Liver (tissue), 9 donors: Measurements from ENCODE around the gene SDE2. TPM values are rescaled to one million over a fixed set of nuclear protein-coding genes. Genes with fewer than 3 reads are reported as not detected.
A peak's percentile ranks its signal among the peaks of the same experiment; 100 is the strongest.

Source experiments
- DNase-seq: peaks from one replicate; pipeline ENCODE4 v3.0.0-alpha.2; 2017; ENCODE audit warnings: low spot score
- H3K27ac ChIP-seq, 2 donors: one replicate each; pipeline ENCODE4 v1.7.0; 2013; ENCODE audit warnings: inconsistent platforms in 2 of 2, low read length in 2 of 2, control low read depth in 1 of 2, low read depth in 1 of 2, mild to moderate bottlenecking in 1 of 2
- H3K27me3 ChIP-seq, 4 donors: one replicate each; pipeline versions ENCODE4 v1.6.1 to v1.7.0; 2013; ENCODE audit warnings: low read length in 3 of 4, inconsistent platforms in 1 of 4, mild to moderate bottlenecking in 1 of 4, moderate library complexity in 1 of 4; ENCODE audit not compliant: control insufficient read depth in 4 of 4, insufficient read depth in 4 of 4
- H3K36me3 ChIP-seq, 4 donors: one replicate each; pipeline versions ENCODE4 v1.6.1 to v1.7.0; 2013; ENCODE audit warnings: low read length in 3 of 4, mild to moderate bottlenecking in 3 of 4, low read depth in 1 of 4, moderate library complexity in 1 of 4; ENCODE audit not compliant: control insufficient read depth in 4 of 4, insufficient read depth in 3 of 4
- H3K4me1 ChIP-seq, 4 donors: one replicate each; pipeline versions ENCODE4 v1.6.1 to v1.7.0; 2013; ENCODE audit warnings: low read length in 3 of 4, mild to moderate bottlenecking in 3 of 4, moderate library complexity in 1 of 4; ENCODE audit not compliant: control insufficient read depth in 4 of 4, insufficient read depth in 4 of 4
- H3K4me3 ChIP-seq, 3 donors: one replicate each; pipeline versions ENCODE4 v1.6.1 to v1.7.0; 2013; ENCODE audit warnings: low read length in 3 of 3, control low read depth in 1 of 3, low read depth in 1 of 3, mild to moderate bottlenecking in 1 of 3
- H3K9ac ChIP-seq, 2 donors: one replicate each; pipeline ENCODE4 v1.7.0; 2013; ENCODE audit warnings: low read length in 2 of 2, mild to moderate bottlenecking in 2 of 2, moderate library complexity in 2 of 2, control low read depth in 1 of 2, low read depth in 1 of 2
- H3K9me3 ChIP-seq, 4 donors: one replicate each; pipeline versions ENCODE4 v1.6.1 to v1.7.0; 2013; ENCODE audit warnings: low read length in 3 of 4; ENCODE audit not compliant: control insufficient read depth in 4 of 4
- CTCF ChIP-seq: fragments of 150-350 bp; IDR thresholded peaks from 2 replicates; pipeline ENCODE4 v1.5.1; 2017; ENCODE audit warnings: improper control_type of control experiment, low read depth, low read length; ENCODE audit not compliant: missing input control
- EGR1 ChIP-seq, 2 donors: IDR thresholded peaks; 2 replicates each; pipeline ENCODE4 v1.6.1; 2016 to 2018; ENCODE audit warnings: antibody characterized with exemption in 2 of 2, low read depth in 2 of 2
- FOXA1 ChIP-seq: IDR thresholded peaks from 2 replicates; pipeline ENCODE4 v1.6.1; 2016; ENCODE audit warnings: antibody characterized with exemption
- FOXA2 ChIP-seq: IDR thresholded peaks from 2 replicates; pipeline ENCODE4 v1.6.1; 2016; ENCODE audit warnings: antibody characterized with exemption
- GABPA ChIP-seq, 2 donors: IDR thresholded peaks in 1 of 2; conservative IDR thresholded peaks in 1 of 2; 2 replicates each; pipeline ENCODE4 v1.6.1; 2016; ENCODE audit warnings: antibody characterized with exemption in 2 of 2, mild to moderate bottlenecking in 1 of 2, moderate library complexity in 1 of 2
- HNF4A ChIP-seq, 2 donors: conservative IDR thresholded peaks; 2 replicates each; pipeline ENCODE4 v1.6.1; 2016; ENCODE audit warnings: antibody characterized with exemption in 2 of 2, mild to moderate bottlenecking in 2 of 2
- HNF4G ChIP-seq: IDR thresholded peaks from 2 replicates; pipeline ENCODE4 v1.6.1; 2016; ENCODE audit warnings: antibody characterized with exemption
- JUND ChIP-seq, 2 donors: IDR thresholded peaks; 2 replicates each; pipeline ENCODE4 v1.6.1; 2016; ENCODE audit warnings: antibody characterized with exemption in 2 of 2
- MAX ChIP-seq: IDR thresholded peaks from 2 replicates; pipeline ENCODE4 v1.6.1; 2016; ENCODE audit warnings: antibody characterized with exemption
- NR2F2 ChIP-seq: IDR thresholded peaks from 2 replicates; pipeline ENCODE4 v1.6.1; 2016; ENCODE audit warnings: antibody characterized with exemption
- RAD21 ChIP-seq, 2 donors: IDR thresholded peaks; 2 replicates each; pipeline ENCODE4 v1.6.1; 2016; ENCODE audit warnings: antibody characterized with exemption in 2 of 2, mild to moderate bottlenecking in 2 of 2
- RXRA ChIP-seq, 2 donors: IDR thresholded peaks; 2 replicates each; pipeline ENCODE4 v1.6.1; 2017 to 2018; ENCODE audit warnings: antibody characterized with exemption in 2 of 2, mild to moderate bottlenecking in 1 of 2
- SP1 ChIP-seq: IDR thresholded peaks from 2 replicates; pipeline ENCODE4 v1.6.1; 2018; ENCODE audit warnings: antibody characterized with exemption, mild to moderate bottlenecking
- TAF1 ChIP-seq: conservative IDR thresholded peaks from 2 replicates; pipeline ENCODE4 v1.6.1; 2016; ENCODE audit warnings: antibody characterized with exemption, mild to moderate bottlenecking
- YY1 ChIP-seq: IDR thresholded peaks from 2 replicates; pipeline ENCODE4 v1.6.1; 2016; ENCODE audit warnings: antibody characterized with exemption, mild to moderate bottlenecking
- WGBS: extraction: QIAGEN DNeasy Blood & Tissue Kit; methylation state at CpG from one replicate; pipeline ENCODE4 v1.1.7; 2013; 5-methylcytosine and 5-hydroxymethylcytosine counted together
- polyA plus RNA-seq, 2 donors: library from polyadenylated mRNA; stranded (reverse) in 1 of 2; unstranded in 1 of 2; fragments of 200-250 nt in 1 of 2; fragments of >200 nt in 1 of 2; fragmentation: Nextera tagmentation in 1 of 2; extraction: Ambion mirVana in 1 of 2; gene quantifications; one replicate each; pipeline versions ENCODE4 v1.2.1 to v1.2.3, GENCODE V29; 2013 to 2015
- total RNA-seq, 2 donors: library from RNA; depleted of rRNA; stranded (reverse); fragments of >200 nt; gene quantifications; one replicate each; pipeline ENCODE4 v1.2.3, GENCODE V29; 2014
- TF ChIP-seq, protein P1 (sequence below): IDR thresholded peaks from 2 replicates; pipeline ENCODE4 v1.6.1; 2016; ENCODE audit warnings: antibody characterized with exemption, mild to moderate bottlenecking
- TF ChIP-seq, protein P2 (sequence below): IDR thresholded peaks from 2 replicates; pipeline ENCODE4 v1.6.1; 2016; ENCODE audit warnings: antibody characterized with exemption
- TF ChIP-seq, protein P3 (sequence below): IDR thresholded peaks from 2 replicates; pipeline ENCODE4 v1.6.1; 2016; ENCODE audit warnings: antibody characterized with exemption
- donor health status: healthy.
- donor health status: healthy.
- donor health status: healthy.
- donor health status: healthy.
- donor health status: healthy.

The SDE2 gene
- total and polyA plus RNA-seq, 4 donors: 4.7 to 53.7 (median 11.0) TPM

- no peak overlapping the region for H3K9ac ChIP-seq
- 29% methylated on average over 7 of the region's 7 CpGs for WGBS
- H3K36me3 ChIP-seq: peaks cover 0 to 1% (median 0%) of the 10 kb centered on the region in 4 donors
- no peak overlapping the region for H3K4me3 ChIP-seq
- no peak for DNase-seq
- H3K27ac ChIP-seq: peak overlapping the region; percentile 39 to 71
- TF ChIP-seq FOXA1 (no peak), EGR1 (IDR thresholded peaks at IDR 0.05; ENCODE audit: low read depth in 2 of 2) (peak in 1 of 2 donors; percentile 74), JUND (IDR thresholded peaks at IDR 0.05) (peak in 1 of 2 donors; percentile 81), MAX (peak; percentile 34), CTCF (no peak), TAF1 (no peak), NR2F2 (peak; percentile 12), RAD21 (IDR thresholded peaks at IDR 0.05) (peak in 1 of 2 donors; percentile 41), HNF4A (conservative IDR thresholded peaks at IDR 0.05) (peak; percentile 84 to 85), FOXA2 (no peak), SP1 (peak; percentile 89), YY1 (peak; percentile 59), HNF4G (peak; percentile 51), RXRA (IDR thresholded peaks at IDR 0.05) (peak; percentile 50 to 78), GABPA (IDR thresholded peaks at IDR 0.05 in 1 of 2, conservative IDR thresholded peaks at IDR 0.05 in 1 of 2) (peak in 1 of 2 donors; percentile 38)
- TF ChIP-seq, protein P1, sequence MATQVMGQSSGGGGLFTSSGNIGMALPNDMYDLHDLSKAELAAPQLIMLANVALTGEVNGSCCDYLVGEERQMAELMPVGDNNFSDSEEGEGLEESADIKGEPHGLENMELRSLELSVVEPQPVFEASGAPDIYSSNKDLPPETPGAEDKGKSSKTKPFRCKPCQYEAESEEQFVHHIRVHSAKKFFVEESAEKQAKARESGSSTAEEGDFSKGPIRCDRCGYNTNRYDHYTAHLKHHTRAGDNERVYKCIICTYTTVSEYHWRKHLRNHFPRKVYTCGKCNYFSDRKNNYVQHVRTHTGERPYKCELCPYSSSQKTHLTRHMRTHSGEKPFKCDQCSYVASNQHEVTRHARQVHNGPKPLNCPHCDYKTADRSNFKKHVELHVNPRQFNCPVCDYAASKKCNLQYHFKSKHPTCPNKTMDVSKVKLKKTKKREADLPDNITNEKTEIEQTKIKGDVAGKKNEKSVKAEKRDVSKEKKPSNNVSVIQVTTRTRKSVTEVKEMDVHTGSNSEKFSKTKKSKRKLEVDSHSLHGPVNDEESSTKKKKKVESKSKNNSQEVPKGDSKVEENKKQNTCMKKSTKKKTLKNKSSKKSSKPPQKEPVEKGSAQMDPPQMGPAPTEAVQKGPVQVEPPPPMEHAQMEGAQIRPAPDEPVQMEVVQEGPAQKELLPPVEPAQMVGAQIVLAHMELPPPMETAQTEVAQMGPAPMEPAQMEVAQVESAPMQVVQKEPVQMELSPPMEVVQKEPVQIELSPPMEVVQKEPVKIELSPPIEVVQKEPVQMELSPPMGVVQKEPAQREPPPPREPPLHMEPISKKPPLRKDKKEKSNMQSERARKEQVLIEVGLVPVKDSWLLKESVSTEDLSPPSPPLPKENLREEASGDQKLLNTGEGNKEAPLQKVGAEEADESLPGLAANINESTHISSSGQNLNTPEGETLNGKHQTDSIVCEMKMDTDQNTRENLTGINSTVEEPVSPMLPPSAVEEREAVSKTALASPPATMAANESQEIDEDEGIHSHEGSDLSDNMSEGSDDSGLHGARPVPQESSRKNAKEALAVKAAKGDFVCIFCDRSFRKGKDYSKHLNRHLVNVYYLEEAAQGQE: peak; percentile 55
- TF ChIP-seq, protein P2, sequence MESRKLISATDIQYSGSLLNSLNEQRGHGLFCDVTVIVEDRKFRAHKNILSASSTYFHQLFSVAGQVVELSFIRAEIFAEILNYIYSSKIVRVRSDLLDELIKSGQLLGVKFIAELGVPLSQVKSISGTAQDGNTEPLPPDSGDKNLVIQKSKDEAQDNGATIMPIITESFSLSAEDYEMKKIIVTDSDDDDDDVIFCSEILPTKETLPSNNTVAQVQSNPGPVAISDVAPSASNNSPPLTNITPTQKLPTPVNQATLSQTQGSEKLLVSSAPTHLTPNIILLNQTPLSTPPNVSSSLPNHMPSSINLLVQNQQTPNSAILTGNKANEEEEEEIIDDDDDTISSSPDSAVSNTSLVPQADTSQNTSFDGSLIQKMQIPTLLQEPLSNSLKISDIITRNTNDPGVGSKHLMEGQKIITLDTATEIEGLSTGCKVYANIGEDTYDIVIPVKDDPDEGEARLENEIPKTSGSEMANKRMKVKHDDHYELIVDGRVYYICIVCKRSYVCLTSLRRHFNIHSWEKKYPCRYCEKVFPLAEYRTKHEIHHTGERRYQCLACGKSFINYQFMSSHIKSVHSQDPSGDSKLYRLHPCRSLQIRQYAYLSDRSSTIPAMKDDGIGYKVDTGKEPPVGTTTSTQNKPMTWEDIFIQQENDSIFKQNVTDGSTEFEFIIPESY: peak; percentile 33
- TF ChIP-seq, protein P3, sequence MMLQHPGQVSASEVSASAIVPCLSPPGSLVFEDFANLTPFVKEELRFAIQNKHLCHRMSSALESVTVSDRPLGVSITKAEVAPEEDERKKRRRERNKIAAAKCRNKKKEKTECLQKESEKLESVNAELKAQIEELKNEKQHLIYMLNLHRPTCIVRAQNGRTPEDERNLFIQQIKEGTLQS: peak; percentile 18
- H3K4me1 ChIP-seq: peaks cover 2 to 15% (median 6%) of the 10 kb centered on the region in 4 donors
- H3K9me3 ChIP-seq: no peaks in the 10 kb centered on the region
- no peaks in the 10 kb centered on the region for H3K27me3 ChIP-seq
Observed at GRCh38 chr1:226029093-226029496, 30.0 kb upstream of the SDE2 start.
